Right hindlimb (tissue), 1 donor: ENCODE measurements around the gene NT5DC3.
"Not testable (repeated sequence)": the region's sequence is repeated elsewhere in the genome, so short reads cannot be mapped to it uniquely, and the experiment has no call there.

Source experiments
- DNase-seq: peaks from one replicate; pipeline ENCODE4 v3.0.0-alpha.2; 2018

Gene NT5DC3

DNA sequence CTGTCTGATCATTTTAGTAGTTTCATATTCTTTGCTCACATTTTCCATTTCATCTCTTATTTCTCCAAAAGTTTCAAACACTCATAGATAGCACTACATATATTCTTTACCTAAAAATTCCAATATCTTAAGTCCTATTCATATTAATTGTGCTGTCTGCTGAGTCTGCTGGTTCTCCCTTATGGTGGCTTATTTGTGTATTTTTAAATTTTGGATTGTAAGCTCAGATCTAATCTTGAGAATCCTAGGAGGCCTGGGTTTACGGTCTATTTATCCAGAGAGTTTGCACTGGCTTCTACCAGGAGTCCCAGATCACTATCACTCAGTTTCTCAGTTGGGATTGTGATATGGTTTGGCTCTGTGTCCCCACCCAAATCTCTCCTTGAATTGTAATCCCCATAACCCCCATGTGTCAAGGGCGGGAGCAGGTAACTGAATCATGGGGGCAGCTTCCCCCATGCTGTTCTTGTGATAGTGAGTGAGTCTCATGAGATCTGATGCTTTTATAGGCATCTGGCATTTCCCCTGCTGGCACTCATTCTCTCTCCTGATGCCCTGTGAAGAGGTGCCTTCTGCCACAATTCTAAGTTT lies 10.2 kb downstream of the NT5DC3 start:
- no peak for DNase-seq

DNA sequence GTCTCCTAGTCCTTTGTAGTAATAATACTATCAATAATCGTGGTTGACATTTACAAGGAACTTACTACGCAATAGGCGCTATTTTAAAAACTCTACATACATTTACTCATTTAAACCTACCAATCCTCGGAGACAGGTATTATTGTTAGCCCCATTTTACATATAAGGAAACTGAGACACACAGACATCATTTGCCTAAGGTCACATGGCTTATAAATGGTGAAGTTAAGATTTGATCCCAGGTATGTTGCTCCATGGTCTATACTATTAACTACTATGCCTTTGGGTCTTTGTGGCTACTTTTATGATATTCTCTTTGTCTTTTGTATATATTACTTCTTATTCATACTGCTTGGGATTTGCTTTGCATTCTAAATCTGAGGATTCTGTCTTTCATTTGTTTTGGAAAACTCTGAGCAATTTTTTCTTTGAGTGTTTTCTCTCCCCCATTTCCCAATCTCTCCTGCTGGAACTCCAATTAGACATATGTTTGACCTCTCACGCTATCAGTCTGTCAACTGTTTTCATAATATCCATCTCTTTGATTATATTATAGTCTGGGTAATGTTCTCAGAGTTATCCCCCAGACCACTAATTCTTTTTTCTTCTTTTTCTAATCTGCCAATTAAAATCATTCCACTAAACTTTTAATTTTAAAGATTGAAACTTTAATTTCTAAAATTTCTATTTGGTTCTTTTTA lies 10.9 kb downstream of the NT5DC3 start:
- no peak for DNase-seq

DNA sequence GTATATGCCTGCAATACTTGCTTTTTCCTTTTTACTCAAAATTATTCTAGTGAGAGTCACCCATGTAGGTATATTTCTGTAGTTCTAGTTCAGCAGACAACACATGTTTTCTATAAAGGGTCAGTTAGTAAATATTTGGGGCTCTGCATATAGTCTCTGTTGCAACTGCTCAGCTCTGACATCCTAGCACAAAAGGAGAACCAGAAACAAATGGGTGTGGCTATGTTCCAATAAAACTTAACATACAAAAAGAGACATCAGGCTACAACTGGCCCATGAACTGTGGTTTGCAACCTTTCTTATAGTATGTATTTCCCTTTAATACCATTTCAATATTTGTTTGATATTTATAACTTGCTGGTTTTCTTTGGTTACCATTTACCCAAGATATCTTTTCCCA lies 11.9 kb downstream of the NT5DC3 start:
- no peak for DNase-seq

DNA sequence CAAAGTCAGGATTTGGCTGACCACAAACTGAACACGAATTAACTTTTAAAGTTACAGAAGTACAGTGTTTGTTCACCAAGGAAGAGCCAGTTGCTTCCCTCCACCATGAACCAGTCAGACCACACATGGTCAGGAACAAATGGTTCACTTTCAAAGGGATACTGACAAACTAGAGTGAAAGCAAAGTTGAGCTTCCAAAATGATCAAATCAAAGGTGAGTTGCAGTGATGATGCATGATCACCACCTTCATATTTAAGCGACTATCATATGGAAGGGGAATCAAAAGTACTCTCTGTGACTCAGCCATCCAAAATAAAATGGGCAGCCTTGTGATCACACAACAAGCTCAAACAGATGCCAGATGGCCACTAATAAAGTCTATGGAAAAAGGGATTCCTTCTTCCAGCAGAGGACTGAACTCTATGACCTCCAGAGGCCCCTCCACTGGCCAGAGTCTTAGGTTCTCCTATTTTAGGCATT lies 13.1 kb downstream of the NT5DC3 start:
- no peak for DNase-seq

DNA sequence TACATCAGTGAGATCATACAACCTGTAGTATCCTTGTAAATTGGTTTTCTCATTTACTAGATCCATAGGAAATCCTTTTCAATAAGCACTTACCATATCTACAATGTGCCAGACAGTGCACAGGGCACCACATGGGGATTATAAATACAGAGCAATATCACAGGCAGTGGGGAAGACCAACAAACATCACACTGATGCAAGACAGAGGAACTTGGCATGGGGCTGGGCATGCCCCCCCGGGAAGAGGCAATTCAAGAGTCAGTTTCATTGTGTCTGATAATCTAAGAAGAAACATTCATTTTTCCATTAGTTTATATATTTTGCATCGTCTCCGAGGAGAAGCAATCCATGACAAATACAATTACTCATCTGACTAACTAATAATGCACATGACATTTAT lies 16.2 kb downstream of the NT5DC3 start:
- no peak for DNase-seq

DNA sequence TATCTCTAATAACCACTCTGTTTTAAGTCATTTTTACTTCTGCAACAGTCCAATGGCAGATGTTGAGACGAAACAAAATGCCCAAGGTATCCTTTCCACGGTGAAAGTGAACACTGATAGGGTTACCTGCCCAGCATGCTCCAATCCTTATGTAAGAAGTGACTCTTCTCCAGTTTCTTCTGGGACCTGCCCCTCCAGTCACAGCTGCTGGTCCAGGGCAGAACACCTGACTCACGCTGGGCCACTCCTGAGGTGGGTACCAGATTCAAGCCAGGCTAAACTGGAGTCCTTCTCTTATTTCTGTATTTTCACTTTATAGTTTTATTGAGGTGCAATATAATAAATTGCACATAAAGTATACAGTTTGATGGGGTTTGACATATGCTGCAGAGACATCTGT lies 16.7 kb downstream of the NT5DC3 start:
- no peak for DNase-seq

DNA sequence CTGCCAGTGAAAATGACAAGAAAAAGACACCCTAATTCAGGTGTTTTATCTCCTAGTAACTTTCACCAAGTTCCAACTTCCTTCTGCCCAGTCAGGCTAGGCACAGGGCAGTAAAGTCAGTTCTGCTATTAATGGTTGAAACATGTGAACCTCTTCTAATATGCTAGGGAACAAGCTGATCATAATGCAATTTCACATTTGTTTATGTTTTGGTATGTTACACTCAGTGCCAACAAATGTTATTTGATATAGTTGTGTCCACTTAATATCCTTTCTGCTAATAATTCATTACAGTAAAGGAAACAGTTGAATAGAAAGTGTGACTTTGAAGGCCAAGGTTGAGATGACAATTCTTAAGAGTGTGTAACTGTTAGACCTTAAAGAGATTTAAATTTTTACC lies 17.2 kb downstream of the NT5DC3 start:
- DNase-seq: no peak

DNA sequence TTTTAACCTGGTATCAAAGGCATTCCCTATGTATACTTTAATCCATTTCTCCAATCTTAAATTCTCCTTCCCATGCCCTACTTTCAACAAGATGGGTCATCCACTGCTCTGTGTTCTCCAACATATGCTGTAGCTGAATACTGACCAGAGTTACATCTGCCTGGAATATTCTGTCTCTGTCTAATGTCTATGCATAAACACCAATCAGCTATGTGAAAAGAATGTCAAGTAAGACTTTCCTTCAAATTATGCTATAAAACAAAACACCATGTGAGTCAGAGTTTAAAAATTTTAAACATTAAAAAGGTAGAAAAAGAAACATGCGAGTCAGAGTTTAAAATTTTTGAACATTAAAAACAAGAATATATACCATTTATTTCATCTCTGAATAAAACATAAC lies 19.3 kb downstream of the NT5DC3 start:
- no peak for DNase-seq

DNA sequence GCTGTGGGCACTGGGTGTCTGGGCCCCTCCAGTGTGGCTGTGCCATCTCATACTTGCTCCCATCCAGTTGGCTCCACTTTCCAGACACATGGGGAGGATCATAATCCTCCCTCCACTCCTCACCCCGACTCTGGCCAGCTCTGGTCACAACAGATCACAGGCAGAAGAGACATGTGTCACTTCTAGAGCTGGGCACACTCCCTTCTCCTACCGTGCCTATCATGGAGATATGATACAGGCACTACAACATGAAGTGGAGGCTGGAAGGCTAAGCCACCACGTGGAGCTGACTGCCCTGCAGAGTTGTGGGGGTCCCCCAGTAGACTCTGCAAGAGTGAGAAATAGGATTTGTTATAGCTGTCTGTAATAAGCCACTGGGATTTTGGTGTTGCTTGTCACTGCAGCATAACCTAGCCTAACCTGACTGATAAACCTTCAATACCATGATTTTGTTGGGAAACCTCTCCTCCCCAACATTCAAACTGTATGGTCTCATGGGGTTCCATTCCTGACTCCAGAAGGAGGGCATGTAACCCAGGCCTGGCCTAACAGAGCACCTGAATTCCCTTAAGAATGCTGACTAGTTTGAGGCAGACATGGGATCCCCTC lies 20.0 kb downstream of the NT5DC3 start:
- no peak for DNase-seq

DNA sequence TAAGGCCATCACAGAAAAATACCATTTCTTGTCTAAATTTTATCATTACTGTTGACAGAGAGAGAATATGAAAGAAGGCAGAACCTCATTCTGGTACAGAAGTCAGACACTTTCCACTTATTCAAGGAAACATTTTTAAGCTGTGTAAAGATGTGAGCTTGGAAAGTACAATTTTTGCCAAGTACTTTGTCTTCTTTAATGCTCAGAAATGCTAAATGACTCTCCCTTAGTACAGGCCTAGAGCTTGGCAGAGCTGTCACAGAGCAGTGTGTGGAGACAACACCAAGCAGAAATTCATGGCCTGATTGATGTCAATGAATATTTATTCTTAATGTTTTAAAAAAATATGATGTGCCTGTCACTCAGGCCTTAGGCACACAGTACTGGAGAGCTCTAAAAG lies 20.7 kb downstream of the NT5DC3 start:
- DNase-seq: no peak

DNA sequence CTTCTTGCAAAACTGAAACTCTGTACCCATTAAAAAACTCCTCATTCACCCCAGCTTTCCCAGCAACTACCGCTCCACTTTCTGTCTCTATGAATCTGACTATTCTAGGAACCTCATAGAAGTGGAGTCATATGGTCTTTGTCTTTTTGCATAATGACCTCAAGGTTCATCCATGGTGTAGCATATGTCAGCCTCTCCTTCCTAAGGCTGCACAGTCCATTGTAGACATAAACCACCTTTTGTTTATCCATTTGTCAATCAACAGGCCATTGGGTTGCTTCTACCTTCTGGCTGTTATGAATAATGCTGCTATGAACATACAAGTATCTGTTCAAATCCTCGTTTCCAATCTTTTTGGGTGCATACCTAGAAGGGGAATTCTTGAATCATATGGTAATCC lies 21.1 kb downstream of the NT5DC3 start:
- DNase-seq: no peak

DNA sequence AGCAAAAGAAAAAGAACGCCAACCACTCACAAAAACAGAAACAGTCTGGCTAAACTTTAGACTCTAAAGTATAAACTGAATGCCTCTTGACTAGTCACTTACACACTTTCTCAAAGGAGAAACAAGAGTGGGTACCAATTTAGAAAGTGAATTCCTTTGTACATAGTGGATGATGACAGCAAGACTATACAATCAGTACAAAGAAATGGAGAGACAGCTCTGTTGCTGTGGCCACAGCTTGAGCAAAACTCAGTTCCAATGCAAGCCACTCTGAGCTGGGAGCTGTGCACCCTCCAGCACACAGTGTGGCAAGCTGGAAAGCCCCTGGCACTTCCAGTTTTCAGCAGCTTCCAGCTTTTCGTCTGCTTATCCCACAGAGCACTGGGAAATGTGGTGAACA lies 21.7 kb downstream of the NT5DC3 start:
- DNase-seq: no peak

DNA sequence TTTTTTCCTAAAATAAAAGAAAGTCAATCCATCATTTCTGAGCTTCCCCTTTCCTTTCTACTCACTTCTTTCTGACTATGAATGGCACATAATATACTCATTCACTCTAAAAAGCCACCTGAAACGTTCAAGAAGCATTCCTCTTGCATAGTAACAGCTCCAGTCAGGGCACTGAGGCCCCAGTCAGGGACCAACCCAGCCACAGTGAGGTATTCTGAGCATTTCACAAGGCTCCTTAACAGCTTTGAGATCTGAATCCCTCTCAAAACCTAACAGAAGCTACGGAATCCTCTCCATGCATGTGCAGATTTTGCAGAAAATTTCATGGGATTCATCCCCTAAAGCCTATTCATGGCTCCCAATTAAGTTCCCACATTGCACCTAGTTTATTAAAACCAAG lies 23.2 kb downstream of the NT5DC3 start:
- DNase-seq: no peak

DNA sequence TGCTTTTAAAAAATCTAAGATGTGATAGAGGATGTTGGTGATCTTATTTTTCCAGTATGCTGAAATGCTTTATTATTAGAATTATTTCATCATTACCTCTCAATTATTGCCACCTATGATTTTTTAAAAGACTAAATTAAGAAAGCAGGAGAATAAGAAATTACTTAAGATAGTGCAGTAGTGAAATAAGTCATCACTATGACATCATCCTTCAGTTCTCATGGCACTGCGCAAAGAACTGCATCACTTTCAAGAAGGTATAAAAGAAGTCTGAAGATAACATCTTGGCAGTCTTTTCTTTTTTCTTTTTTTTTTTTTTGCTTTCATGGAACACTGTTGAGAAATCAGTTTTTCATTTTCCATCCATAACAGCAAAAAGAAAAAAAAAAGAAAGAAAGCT lies 24.4 kb downstream of the NT5DC3 start:
- no peak for DNase-seq

DNA sequence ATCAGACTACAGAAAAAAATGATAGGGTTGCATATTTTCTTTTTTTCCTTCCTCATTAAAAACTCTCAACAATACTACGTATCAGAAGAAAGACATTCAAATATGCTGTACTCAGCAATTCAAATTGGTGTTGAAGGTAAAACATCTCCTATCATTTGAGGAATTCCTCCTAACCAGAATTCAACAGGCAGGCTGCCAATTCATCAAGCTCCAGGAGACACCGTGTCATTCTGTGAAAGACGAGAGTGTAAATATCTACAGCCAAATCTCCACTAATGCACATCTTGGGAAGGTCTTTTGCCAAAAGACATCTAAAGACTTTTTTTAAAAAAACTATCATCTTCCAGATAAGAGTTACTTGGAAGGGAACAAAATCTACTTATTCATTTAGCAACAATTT lies 26.6 kb downstream of the NT5DC3 start:
- no peak for DNase-seq

DNA sequence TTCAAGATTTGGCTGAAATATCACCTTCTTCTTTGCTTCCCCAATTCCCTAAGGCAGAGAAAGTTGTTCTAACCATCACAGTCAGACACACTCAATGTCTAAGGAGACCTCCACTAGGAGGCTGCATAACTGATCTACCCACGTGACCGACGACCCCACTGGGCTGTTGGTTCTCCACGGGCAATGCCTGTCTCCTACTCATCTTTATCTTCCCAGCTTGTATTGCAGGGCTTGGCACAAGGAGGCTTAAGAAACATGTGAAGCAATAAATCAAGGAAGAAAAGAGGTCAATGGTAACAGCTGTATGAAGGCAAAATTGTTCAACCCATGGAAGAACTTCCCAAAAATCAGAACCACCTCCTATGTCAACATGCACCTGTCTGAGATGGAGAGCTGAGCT lies 27.1 kb downstream of the NT5DC3 start:
- DNase-seq: no peak

DNA sequence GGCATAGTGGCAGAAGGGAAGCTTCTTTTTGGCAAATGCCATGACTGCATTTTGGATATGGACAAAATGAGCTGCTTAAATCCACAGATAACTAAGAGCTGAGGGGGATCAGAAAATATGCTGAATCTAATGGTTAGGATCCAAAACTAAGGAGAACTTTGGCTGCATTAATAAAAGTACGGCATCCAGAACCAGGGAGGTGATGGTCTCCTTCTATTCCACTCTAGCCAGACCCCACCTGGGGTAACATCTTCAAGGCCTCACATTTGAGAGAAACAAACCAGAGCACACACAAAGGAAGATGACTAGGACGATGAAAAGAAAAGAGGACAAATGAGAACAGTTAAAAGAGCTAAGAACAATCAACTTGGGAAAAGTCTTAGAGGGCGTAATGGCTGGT lies 27.6 kb downstream of the NT5DC3 start:
- no peak for DNase-seq

DNA sequence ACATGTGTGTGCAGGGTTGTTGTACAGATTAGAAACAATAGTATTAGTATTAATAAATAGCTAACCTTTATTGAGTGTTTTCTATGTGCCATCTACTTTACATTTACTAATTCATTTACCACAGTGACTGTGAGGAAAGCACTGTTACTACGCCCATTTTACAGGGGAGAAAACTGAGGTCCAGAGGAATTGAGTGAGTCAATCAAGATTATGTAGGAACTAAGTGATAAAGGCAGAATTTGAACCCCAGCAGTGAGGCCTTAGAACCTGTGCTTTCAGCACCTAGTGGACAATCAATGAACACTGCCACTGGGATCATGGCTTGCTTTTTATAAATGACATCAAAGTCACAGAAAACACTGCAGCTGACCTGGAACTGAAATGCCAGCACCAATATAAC lies 28.2 kb downstream of the NT5DC3 start:
- no peak for DNase-seq

DNA sequence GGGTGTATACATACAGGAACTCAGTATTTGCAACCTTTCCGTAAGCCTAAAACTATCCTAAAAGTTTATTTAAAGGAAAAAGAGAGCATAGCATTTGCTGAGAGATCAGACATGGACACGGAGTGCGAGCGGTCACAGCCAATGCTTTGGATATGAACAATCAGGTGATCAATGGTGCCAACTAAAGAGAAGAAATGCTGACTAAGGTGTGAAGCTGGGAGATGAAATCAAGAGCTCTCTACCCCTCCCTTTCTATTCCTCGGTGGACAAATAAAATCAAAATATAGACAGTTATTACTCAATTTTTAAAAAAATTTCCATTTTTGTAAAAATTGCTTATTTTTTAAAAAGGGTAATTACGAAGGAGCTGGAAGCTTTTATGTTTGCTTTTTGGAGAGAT lies 29.2 kb downstream of the NT5DC3 start:
- DNase-seq: no peak

DNA sequence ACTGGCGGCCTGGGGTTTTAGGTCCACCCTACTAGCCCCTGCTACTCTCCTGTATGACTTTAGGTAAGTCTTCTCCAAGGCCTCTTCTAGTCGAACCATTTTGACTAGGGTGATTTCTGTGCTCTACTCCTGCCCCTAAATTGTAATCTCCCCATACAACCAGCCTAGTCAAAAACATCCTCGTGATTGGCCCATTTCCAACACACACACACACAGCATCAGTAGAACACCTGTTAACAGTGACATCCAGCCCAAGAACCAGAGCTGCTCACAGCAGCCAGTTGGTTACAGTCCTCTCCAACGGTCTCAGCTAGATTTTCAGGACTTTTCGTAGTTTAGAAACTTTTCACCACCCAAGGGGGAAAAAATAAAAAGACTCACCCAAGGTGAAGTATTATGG lies 30.9 kb downstream of the NT5DC3 start:
- no peak for DNase-seq

DNA sequence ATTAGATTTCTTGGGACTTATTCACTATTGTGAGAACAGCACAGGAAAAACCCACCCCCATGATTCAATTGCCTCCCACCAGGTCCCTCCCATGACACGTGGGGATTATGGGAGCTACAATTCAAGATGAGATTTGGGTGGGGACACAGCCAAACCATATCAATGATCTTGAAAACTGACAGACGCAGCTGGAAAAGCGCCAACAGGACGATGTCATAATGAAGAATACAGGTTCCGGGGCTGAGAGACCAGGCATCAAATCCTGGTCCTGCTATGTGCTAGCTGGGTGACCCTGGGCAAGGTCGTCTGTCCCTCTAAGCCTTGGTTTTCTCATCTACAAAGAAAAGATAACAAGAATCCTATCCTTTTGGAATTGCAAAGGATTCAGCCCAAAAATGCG lies 31.4 kb downstream of the NT5DC3 start:
- not testable (repeated sequence) for DNase-seq

DNA sequence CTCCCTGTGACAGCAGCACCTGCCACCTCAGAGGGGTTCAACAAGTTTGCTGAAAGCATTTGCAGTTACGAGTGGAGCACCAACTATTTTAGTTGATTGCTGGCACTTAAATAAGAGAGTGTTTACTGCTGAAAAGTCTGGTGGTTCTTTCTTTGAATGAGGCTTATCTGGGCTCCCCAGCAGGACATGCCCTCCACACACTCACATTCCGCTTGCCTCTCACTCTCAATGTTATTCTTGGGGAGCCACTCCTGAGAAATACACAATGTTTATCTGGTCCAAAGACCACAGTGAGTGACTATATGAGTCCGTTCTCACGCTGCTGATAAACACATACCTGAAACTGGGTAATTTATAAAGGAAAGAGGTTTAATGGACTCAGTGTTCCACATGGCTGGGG lies 31.9 kb downstream of the NT5DC3 start:
- DNase-seq: no peak

DNA sequence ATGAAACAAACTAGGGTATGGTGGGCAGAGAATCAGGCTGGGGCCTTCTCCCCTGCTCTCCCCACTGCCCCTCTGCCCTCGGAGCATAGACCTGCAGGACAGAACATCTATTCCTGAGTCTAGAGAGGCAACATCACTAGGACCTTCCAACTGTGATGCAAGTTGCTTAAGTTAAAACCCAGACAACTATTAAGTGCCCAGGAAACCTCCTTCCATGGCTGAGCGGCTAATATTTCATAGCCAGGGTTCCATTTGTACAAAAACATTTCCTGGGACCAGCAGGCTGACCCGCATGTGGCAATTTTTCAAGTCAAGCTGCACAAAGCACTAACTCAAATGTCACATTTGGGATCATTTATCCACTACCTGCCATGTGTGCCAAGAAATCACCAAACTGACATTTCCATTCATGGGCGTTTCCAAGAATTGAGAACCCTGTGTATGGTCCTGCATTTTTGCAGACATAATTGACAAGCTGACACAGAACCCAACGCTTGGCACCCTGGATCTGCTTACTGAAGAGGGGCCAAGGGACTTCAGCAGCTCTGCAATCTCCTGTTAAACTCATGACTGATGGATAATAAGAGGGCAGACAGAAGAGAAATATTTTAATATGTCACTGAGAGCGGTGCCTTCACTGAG lies 32.7 kb downstream of the NT5DC3 start:
- no peak for DNase-seq

DNA sequence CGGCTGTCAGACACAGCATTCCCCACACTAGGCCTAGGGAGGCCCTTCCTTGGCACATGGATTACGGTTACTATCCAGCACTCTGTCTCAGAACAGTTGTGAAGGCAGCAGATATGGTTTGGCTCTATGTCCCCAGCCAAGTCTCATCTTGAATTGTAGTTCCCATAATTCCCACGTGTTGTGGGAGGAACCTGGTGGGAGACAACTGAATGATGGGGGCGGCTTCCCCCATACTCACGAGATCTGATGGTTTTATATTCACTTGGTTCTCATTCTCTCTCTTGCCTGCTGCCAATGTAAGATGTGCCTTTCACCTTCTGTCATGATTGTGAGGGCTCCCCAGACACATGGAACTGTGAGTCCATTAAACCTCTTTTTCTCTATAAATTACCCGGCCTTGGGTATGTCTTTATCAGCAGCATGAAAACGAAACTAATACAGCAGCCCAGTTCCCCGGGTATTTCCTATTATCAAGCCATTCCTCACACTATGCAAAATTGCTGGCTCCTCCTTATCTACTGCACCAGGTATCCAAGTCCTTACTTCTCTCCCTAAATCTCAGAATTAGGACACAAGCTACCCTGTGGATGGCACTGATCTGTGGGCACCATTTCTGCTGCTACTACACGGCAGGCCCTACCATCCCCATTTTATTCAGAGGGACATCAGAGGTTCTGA lies 33.3 kb downstream of the NT5DC3 start:
- no peak for DNase-seq
